Peyer's patch (tissue), 4 donors: ENCODE results near the gene LRRC3B. TPM values are rescaled to one million over a fixed set of nuclear protein-coding genes. Genes with fewer than 3 reads are reported as not detected.
"Not testable (repeated sequence)": the region's sequence is repeated elsewhere in the genome, so short reads cannot be mapped to it uniquely, and the experiment has no call there.

Experiments used
- DNase-seq, 3 donors: peaks; one replicate each; pipeline ENCODE4 v3.0.0-alpha.2; 2017 to 2019
- H3K27ac ChIP-seq, 4 donors: fragments of 200-600 bp; sonication (generic); one replicate each; pipeline ENCODE4 v1.5.1; 2016 to 2019
- H3K27me3 ChIP-seq, 2 donors: fragments of 200-600 bp; sonication (generic); one replicate each; pipeline ENCODE4 v1.5.1; 2019
- H3K36me3 ChIP-seq, 3 donors: fragments of 200-600 bp; sonication (generic); one replicate each; pipeline ENCODE4 v1.5.1; 2016 to 2019
- H3K4me1 ChIP-seq, 4 donors: fragments of 200-600 bp; sonication (generic); one replicate each; pipeline ENCODE4 v1.5.1; 2016 to 2019
- H3K4me3 ChIP-seq, 4 donors: fragments of 200-600 bp; sonication (generic); 1 replicate in 3 of 4; 2 replicates in 1 of 4; pipeline ENCODE4 v1.5.1; 2016 to 2019; ENCODE audit warnings: mild to moderate bottlenecking in 1 of 4
- H3K9me3 ChIP-seq, 4 donors: fragments of 200-600 bp; sonication (generic); one replicate each; pipeline ENCODE4 v1.5.1; 2016 to 2019; ENCODE audit warnings: mild to moderate bottlenecking in 1 of 4
- CTCF ChIP-seq, 6 experiments: fragments of 450-650 bp in 4 of 6; fragments of 200-600 bp in 2 of 6; sonication (generic) in 1 of 6; IDR thresholded peaks; one replicate each; pipeline ENCODE4 v1.5.1; 2017 to 2019; ENCODE audit warnings: antibody characterized with exemption in 6 of 6, mild to moderate bottlenecking in 3 of 6, moderate library complexity in 1 of 6
- POLR2A ChIP-seq, 2 donors: fragments of 450-650 bp; IDR thresholded peaks; one replicate each; pipeline ENCODE4 v1.5.1; 2017; ENCODE audit warnings: antibody characterized with exemption in 2 of 2, mild to moderate bottlenecking in 2 of 2, moderate library complexity in 2 of 2
- total RNA-seq, 4 donors: library from RNA; depleted of rRNA; stranded (reverse); fragments of >200 nt; gene quantifications; one replicate each; pipeline ENCODE4 v1.1.0, GENCODE V29; 2016

Gene LRRC3B
- total RNA-seq, 4 donors from 2014 or later: not detected

GRCh38 chr3:26590919-26591484 is 31.6 kb upstream of the LRRC3B start:
- Histone ChIP-seq H3K4me3 (no peak overlapping the region), H3K36me3 (no peaks in the 10 kb centered on the region), H3K27ac (no peak overlapping the region), H3K4me1 (no peaks in the 10 kb centered on the region), H3K9me3 (no peaks in the 10 kb centered on the region), H3K27me3 (no peaks in the 10 kb centered on the region)
- no peak for DNase-seq
- TF ChIP-seq CTCF (IDR thresholded peaks at IDR 0.05) (no peak), POLR2A (IDR thresholded peaks at IDR 0.05) (no peak)

- TF ChIP-seq CTCF (IDR thresholded peaks at IDR 0.05) (no peak), POLR2A (IDR thresholded peaks at IDR 0.05) (no peak)
- no peak for DNase-seq
- H3K4me1 ChIP-seq: no peaks in the 10 kb centered on the region
Observed at GRCh38 chr3:26591926-26592325, 30.6 kb upstream of the LRRC3B start.

GRCh38 chr3:26592451-26592850 is 30.1 kb upstream of the LRRC3B start:
- TF ChIP-seq CTCF (IDR thresholded peaks at IDR 0.05) (no peak), POLR2A (IDR thresholded peaks at IDR 0.05) (no peak)
- Histone ChIP-seq H3K9me3 (no peaks in the 10 kb centered on the region), H3K4me3 (no peak overlapping the region), H3K4me1 (no peaks in the 10 kb centered on the region), H3K27ac (no peak overlapping the region), H3K36me3 (no peaks in the 10 kb centered on the region), H3K27me3 (no peaks in the 10 kb centered on the region)
- no peak for DNase-seq

More at GRCh38 chr3:26591926-26592325, 30.6 kb upstream of the LRRC3B start:
- Histone ChIP-seq H3K27ac (no peak overlapping the region), H3K27me3 (no peaks in the 10 kb centered on the region), H3K4me3 (no peak overlapping the region), H3K9me3 (no peaks in the 10 kb centered on the region), H3K36me3 (no peaks in the 10 kb centered on the region)

- H3K4me1 ChIP-seq: no peaks in the 10 kb centered on the region
- DNase-seq: no peak
- no peaks in the 10 kb centered on the region for H3K27me3 ChIP-seq
- H3K9me3 ChIP-seq: no peaks in the 10 kb centered on the region
- no peak for TF ChIP-seq CTCF (IDR thresholded peaks at IDR 0.05)
- H3K36me3 ChIP-seq: no peaks in the 10 kb centered on the region
- no peak overlapping the region for H3K4me3 ChIP-seq
- H3K27ac ChIP-seq: no peak overlapping the region
Observed at GRCh38 chr3:26596335-26596734, 26.2 kb upstream of the LRRC3B start.

GRCh38 chr3:26603311-26603710 is 19.3 kb upstream of the LRRC3B start:
- H3K27me3 ChIP-seq, H3K4me1 ChIP-seq, H3K4me3 ChIP-seq, DNase-seq, H3K9me3 ChIP-seq, H3K36me3 ChIP-seq, H3K27ac ChIP-seq: not testable (repeated sequence)

GRCh38 chr3:26603771-26604170 is 18.8 kb upstream of the LRRC3B start:
- H3K27ac ChIP-seq, H3K36me3 ChIP-seq, H3K27me3 ChIP-seq, H3K4me1 ChIP-seq, H3K4me3 ChIP-seq, H3K9me3 ChIP-seq, DNase-seq: not testable (repeated sequence)

GRCh38 chr3:26614006-26614685 is 8.4 kb upstream of the LRRC3B start:
- TF ChIP-seq POLR2A (IDR thresholded peaks at IDR 0.05) (no peak), CTCF (IDR thresholded peaks at IDR 0.05) (no peak)
- Histone ChIP-seq H3K27me3 (no peaks in the 10 kb centered on the region), H3K4me3 (no peak overlapping the region), H3K27ac (no peak overlapping the region), H3K36me3 (no peaks in the 10 kb centered on the region), H3K4me1 (no peaks in the 10 kb centered on the region), H3K9me3 (no peaks in the 10 kb centered on the region)
- no peak for DNase-seq
